IPS-18c (cell line): ENCODE data around the gene C5orf15.
"Not testable (repeated sequence)": the region's sequence is repeated elsewhere in the genome, so short reads cannot be mapped to it uniquely, and the experiment has no call there.

Experiments
- H3K4me3 ChIP-seq: 2 replicates; pipeline ENCODE4 v1.7.0; 2013; ENCODE audit warnings: low read depth, mild to moderate bottlenecking, low read length, moderate library complexity; ENCODE audit not compliant: insufficient read depth
- H3K9me3 ChIP-seq: one replicate; pipeline ENCODE4 v1.6.1; 2013; ENCODE audit warnings: mild to moderate bottlenecking, low read length, moderate library complexity; ENCODE audit not compliant: control insufficient read depth, insufficient read depth

The C5orf15 gene

DNA sequence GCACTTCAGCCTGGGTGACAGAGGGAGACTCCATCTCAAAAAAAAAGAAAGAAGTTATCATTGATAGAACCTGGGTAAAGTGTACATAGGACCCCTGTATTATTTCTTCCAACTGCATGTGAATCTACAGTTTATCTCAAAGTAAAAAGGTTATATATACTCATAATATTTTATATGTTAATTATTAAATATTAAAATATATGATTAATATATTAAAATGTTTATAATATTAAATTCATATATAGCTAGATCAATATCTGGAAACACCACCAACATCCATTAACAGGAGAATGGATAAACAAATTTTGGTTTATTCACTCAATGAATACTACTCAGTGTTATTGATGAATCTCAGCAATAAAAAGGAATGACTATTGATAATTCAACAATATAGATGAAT lies 19.7 kb downstream of the C5orf15 start:
- Histone ChIP-seq H3K9me3 (no peaks in the 10 kb centered on the region), H3K4me3 (no peak overlapping the region)

DNA sequence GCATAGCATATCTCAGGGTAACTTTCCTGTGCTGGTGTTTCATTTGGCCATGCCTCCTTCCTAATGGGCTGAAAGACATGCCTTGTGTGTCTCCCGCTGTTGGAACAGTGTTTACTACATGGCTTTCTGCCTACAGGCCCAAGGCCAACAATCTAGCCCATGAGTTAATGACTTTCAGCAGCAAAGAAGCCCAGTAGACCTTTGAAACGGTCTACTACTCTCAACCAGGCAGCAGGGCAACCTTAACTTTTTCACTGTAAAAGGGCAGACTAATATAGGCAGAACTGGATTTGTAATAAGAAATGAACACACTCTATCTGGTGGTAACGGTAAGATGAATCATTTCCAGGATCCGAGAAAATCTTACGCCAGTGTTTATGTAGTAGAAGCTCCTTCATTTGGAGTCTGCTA lies 21.0 kb downstream of the C5orf15 start:
- no peaks in the 10 kb centered on the region for H3K9me3 ChIP-seq
- H3K4me3 ChIP-seq: no peak overlapping the region

DNA sequence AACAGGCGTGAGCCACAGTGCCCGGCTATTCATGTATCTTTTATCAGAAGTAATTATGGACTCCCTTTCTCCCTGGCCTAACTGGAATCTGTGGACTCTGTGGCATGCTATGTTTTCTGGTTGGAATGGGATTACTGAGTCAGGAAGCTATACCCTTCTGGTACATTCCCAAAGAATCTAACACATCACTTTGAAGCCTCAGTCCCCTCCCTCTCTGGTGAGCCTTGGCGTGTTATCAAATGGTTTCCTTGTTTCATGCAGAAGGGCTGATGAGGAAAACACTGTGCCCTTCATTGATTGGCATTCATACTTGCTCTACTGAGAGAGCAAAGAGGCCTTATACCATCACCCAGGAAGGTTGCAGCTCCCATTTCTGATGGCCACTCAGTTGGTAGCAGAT lies 22.9 kb downstream of the C5orf15 start:
- no peaks in the 10 kb centered on the region for H3K9me3 ChIP-seq
- H3K4me3 ChIP-seq: no peak overlapping the region

DNA sequence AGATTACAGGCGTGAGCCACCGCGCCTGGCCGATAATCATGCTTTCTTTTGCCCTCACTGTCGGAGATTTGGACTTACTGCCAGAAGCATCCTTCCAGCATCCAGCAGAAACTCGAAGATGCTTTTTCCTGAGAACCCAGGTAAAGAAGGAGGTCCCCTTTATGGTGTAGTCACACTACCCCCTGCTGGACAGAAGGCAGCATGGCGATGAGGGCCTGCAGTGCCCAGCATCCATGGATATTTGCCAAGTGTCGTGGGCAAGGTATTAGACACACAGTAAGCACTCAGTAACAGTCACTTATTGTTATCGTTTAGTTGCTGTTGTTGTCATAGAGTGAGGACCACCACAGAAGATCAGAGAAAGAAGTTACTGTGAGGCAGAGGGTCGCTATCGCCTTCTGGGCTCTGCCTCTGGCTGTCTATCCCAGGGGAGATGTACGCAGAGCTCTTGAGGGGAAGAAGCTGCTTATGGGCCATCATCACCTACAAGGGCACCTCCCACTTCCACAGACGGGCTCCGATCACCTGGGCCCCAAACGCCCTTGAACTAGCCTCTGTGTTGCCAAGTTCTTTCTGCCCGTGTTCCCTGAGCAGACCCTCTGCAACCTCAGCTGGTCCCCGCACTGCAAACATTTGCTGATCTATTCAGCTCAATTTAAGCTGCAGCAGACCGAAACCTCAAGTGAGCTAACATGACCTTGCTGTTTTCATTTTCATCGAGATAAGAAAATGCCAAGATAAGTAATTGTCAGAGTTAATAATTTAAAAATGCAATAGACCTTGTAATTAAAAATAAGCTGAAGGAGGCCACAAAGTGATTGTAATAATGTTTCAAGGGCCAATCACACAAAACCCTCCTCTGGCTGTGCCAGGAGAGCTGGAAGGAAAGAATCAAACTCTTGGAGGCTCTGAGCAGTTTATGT lies 23.9 kb downstream of the C5orf15 start:
- Histone ChIP-seq H3K4me3 (no peak overlapping the region), H3K9me3 (no peaks in the 10 kb centered on the region)

DNA sequence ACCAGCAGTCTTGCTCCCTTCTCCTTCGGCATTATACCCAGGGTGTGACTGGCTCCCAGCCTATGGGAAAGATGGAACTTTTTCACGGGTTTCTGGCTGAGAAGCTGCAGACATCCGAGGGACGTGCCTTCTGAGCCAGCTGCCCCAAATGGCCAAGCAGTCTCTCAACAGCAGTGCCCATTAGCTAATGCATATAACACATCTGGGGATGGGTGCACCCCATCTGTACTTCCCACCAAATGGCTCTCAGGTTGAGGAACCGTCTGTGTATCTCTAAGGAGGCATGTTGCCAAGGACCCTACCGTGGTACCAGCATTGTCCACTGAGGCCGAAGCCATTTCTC lies 25.0 kb downstream of the C5orf15 start:
- H3K4me3 ChIP-seq: no peak overlapping the region
- no peaks in the 10 kb centered on the region for H3K9me3 ChIP-seq

DNA sequence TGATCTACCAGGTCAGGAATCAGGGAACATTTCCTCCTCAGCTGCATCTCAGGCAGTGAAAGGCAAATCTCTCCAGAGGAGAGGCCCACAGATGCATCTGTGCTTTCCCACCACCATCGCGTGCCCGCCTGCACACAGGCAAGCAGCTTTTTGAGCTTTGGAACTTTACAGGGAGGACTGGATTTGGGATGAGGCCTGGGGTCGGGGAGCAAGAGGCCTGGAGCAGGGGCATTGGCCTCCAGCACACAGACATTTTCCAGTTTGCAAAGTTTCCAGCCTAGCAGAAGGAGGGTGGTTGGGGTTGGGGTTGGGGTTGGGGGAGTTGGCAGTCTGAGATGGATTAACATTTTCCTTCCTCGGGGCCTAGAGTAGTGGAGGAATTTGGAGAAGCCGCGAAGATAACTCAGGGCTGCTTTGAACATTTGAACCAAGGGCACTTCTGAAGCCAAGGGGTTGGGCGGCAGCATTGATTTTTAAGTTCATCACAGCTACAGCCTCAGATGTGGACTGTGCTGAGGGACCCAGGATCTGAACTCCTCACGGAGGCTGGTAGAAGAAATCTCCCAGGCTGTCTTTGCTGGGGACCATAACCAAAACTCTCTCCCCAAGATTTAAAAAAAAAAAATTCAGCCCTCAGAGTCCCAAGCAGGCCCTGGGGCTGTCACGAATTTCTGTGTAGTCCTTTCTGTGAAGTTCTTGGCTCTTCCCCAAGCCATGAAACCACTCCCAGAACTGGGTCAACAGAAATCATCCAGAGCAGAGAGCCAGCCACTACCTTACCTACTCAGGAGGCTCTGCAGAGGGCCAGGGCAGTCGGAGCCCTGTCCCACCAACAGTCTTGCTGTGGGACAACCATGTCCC lies 25.6 kb downstream of the C5orf15 start:
- H3K9me3 ChIP-seq: no peaks in the 10 kb centered on the region
- no peak overlapping the region for H3K4me3 ChIP-seq

DNA sequence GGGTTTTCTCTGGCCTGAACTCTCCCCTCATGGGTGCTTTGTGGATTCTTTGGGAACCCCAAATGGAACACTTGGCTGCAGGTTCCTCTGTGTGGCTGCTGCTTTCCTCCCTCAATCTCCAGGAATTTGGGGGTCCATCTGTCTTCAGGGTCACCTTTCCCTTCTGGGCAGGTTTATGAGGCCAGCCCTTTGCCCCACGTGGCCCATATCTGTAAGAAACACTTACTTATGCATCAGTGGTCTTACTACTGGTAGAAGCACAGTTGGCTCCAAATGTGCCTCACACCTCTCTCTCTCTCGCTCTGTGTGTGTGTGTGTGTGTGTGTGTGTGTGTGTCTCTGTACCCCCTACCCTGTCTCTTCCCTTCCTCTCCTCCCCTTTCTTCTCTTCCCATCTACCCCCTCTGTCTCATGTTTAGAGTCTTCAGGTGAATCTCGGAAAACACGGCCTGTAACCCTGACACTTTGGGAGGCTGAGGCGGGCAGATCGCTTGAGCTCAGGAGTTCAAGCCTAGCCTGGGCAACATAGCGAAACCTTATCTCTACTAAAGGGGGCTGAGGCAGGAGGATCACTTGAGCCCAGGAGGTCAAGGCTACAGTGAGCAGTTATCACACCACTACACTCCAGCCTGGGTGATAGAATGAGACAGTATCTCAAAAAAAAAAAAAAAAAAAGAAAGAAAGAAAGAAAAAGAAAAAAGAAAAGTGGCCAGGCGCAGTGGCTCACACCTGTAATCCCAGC lies 26.8 kb downstream of the C5orf15 start:
- H3K9me3 ChIP-seq: no peaks in the 10 kb centered on the region

DNA sequence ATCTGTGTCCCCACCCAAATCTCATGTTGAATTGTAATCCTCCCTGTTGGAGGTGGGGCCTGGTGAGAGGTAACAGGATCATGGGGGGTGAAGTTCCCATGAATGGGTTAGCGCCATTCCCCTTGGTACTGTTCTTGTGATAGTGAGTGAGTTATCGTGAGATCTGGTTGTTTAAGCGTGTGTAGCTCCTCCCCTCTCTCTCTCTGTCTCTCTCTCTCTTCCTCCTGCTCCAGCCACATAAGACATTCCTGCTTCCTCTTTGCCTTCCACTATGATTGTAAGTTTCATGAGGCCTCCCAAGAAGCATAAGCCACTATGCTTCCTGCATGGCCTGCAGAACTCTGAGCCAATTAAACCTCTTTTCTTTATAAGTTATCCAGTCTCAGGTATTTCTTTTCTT lies 28.8 kb downstream of the C5orf15 start:
- Histone ChIP-seq H3K4me3 (no peak overlapping the region), H3K9me3 (peaks cover 3% of the 10 kb centered on the region)

More for the DNA sequence above, 26.8 kb downstream of the C5orf15 start:
- no peak overlapping the region for H3K4me3 ChIP-seq

DNA sequence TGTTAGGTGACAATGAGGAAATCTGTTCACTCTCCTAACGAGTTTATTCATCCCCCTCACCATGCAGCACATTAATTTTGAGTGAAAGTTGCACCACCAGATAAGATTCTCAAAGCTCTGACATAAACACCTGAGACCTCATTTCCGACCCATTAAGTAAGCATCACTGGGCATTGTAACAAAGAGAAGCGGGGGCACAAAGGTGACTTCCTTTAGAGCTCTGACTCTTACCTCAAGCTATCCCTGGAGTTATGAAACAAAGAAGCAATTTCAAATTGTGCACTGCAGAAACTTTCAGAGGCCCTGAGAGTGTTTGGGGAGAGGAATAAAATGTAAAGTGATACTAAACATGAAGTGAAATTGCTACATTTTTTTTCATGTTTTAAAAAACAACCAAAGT lies 29.5 kb downstream of the C5orf15 start:
- H3K4me3 ChIP-seq: no peak overlapping the region
- peaks cover 3% of the 10 kb centered on the region for H3K9me3 ChIP-seq

DNA sequence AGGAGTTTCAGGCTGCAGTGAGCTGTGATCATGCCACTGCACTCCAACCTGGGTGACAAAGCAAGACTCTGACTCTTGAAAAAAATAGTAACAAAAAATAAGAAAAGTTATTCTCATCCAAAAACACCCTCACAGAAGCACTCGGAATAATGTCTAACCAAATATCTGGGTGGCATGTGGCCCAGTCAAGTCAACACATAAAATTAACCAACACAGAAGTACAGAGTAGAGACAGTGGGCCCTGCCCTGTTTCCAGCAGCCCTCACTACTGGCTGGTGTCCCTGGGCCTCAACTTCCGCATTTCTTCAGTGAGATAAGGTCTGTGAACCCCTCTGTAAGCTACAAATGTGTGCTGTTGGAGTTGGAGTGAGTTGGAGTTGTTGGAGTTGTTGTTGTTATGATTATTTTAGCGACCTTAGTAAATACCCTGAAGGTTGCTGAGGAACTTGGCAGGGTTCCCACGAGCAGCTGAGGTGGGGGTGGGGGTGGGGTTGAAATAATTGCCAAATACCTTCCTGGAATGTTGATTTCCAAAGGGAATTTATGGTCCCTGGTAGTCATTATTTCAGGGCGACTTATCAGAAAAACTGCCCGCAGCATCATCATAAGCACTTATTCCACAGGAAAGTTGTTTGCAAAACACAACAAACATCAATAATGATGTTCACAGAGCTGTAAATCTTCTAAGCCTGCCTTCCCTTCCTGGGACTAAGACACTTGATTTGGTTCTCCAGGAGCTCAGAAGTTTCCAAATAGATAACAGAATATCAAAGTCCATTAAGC lies 30.2 kb downstream of the C5orf15 start:
- peaks cover 3% of the 10 kb centered on the region for H3K9me3 ChIP-seq

DNA sequence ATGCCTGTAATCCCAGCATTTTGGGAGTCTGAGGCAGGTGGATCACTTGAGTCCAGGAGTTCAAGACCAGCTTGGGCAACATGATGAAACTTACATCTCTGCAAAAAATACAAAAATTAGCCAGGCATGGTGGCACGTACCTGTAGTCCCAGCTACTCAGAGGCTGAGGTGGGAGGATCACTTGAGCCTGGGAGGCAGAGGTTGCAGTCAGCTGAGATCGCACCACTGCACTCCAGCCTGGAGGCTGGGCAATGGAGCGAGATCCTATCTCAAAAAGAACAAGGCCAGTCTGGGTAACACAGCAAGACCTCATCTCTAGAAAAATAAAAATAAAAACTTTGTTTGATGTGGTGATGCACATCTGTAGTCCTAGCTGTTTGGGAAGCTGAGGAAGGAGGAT lies 30.8 kb downstream of the C5orf15 start:
- H3K9me3 ChIP-seq, H3K4me3 ChIP-seq: not testable (repeated sequence)

More for the DNA sequence above, 30.2 kb downstream of the C5orf15 start:
- H3K4me3 ChIP-seq: no peak overlapping the region

DNA sequence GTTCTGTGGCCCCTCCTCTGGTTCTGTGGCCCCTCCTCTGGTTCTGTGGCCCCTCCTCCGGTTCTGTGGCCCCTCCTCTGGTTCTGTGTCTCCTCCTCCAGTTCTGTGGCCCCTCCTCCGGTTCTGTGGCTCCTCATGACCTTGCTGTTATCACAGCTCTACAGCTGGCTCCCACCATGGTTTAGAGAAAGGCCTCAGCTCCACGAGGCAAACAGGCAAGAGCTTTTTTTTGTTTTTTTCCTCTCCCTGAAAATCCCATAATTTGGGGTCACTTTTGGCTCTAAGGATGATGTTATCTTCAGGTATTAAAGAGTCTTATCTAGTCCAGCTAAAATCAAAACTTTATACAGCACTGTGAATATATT lies 31.8 kb downstream of the C5orf15 start:
- H3K9me3 ChIP-seq: peaks cover 3% of the 10 kb centered on the region
- no peak overlapping the region for H3K4me3 ChIP-seq

DNA sequence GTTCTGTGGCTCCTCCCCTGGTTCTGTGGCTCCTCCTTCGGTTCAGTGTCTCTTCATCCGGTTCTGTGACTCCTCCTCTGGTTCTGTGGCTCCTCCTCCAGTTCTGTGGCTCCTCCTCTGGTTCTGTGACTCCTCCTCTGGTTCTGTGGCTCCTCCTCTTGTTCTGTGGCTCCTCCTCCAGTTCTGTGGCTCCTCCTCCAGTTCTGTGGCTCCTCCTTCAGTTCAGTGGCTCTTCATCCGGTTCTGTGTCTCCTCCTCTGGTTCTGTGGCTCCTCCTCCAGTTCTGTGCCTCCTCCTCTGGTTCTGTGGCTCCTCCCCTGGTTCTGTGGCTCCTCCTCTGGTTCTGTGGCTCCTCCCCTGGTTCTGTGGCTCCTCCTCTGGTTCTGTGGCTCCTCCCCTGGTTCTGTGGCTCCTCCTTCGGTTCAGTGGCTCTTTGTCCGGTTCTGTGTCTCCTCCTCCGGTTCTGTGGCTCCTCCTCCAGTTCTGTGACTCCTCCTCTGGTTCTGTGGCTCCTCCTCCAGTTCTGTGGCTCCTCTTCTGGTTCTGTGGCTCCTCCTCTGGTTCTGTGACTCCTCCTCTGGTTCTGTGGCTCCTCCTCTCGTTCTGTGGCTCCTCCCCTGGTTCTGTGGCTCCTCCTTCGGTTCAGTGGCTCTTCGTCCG lies 32.3 kb downstream of the C5orf15 start:
- not testable (repeated sequence) for H3K4me3 ChIP-seq, H3K9me3 ChIP-seq

DNA sequence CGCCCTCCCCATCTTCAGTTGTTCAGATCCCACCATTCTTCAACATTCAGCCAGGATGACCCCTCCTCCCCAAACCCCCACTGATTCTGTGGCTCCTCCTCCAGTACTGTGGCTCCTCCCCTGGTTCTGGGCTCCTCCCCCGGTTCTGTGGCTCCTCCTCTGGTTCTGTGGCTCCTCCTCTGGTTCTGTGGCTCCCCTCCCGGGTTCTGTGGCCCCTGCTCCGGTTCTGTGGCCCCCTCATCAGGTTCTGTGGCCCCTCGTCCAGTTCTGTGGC lies 32.8 kb downstream of the C5orf15 start:
- Histone ChIP-seq H3K9me3 (peaks cover 3% of the 10 kb centered on the region), H3K4me3 (no peak overlapping the region)

DNA sequence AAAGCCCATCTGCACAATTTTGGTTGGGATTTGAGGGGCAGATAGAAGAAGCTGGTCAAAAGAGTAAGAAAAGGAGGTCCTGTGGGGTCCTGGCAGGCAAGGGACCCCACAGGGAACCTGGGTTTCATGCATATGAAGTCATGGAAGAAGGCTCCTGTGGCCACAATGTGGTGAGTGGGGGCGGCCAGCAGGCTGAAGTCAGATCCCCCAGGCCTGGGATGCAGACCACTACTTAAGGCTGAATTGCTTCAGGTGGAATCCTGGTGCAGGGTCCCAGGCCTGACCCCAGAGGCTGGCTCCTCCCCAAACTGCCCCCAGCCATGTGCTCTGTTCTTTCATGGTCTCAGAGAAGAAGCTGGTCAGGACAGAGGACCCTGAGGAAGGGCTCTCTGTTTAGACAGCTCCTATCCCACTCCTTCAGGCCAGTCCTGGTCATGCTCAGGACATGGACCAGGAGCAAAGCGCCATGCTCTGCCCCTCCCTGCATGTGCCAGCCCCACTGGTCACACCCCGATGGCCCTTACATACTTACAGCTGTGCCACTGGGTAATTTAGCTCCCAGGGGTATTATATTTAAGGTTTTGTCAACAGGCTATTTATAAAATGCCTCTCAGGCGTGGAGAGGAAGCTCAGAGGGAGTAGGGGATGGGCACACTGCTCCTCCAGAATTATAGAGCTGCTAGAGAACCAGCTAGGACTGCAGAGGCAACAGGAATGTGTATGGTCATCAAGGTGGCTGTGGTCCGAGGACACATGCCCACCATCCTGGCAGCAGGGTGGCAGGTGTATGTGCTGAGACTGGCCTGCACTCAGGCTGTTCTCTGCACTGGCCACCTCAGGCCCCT lies 33.4 kb downstream of the C5orf15 start:
- no peak overlapping the region for H3K4me3 ChIP-seq

DNA sequence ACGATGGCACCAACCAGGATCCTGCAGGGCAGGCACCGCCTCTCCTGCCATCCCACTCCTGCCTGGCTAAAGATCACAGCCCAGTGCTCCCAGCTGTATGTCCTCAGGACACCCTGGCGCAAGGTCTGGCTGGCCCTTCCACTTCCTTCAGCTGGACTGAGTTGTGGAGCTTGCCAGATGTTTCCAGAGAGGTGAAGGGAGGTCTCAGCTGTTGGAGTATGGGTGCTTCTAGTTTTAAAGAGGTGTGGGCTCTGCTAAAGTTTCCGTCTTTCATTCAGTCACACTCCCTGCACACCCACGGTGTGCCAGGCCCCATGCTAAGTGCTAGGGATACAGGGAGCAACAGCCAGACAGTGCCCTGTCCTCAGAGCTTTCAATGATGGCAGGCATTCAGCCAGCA lies 34.1 kb downstream of the C5orf15 start:
- peaks cover 3% of the 10 kb centered on the region for H3K9me3 ChIP-seq
- no peak overlapping the region for H3K4me3 ChIP-seq

More for the DNA sequence above, 33.4 kb downstream of the C5orf15 start:
- peaks cover 3% of the 10 kb centered on the region for H3K9me3 ChIP-seq
